HG02938 (cell line): Measurements from ENCODE around the gene EVC2.

Experiments used
- ATAC-seq: cut with Tn5 transposase; IDR thresholded peaks from one replicate; pipeline ENCODE4 v1.9.1; 2021; ENCODE audit warnings: mild to moderate bottlenecking, moderate library complexity; ENCODE audit not compliant: unreplicated experiment

The EVC2 gene, protein sequence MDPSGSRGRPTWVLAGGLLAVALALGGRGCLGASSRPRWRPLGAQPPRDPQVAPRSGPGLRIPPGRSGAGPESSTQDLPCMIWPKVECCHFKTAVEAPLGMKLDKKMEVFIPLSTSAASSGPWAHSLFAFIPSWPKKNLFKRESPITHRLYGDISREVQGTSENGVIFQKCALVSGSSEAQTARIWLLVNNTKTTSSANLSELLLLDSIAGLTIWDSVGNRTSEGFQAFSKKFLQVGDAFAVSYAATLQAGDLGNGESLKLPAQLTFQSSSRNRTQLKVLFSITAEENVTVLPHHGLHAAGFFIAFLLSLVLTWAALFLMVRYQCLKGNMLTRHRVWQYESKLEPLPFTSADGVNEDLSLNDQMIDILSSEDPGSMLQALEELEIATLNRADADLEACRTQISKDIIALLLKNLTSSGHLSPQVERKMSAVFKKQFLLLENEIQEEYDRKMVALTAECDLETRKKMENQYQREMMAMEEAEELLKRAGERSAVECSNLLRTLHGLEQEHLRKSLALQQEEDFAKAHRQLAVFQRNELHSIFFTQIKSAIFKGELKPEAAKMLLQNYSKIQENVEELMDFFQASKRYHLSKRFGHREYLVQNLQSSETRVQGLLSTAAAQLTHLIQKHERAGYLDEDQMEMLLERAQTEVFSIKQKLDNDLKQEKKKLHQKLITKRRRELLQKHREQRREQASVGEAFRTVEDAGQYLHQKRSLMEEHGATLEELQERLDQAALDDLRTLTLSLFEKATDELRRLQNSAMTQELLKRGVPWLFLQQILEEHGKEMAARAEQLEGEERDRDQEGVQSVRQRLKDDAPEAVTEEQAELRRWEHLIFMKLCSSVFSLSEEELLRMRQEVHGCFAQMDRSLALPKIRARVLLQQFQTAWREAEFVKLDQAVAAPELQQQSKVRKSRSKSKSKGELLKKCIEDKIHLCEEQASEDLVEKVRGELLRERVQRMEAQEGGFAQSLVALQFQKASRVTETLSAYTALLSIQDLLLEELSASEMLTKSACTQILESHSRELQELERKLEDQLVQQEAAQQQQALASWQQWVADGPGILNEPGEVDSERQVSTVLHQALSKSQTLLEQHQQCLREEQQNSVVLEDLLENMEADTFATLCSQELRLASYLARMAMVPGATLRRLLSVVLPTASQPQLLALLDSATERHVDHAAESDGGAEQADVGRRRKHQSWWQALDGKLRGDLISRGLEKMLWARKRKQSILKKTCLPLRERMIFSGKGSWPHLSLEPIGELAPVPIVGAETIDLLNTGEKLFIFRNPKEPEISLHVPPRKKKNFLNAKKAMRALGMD

DNA sequence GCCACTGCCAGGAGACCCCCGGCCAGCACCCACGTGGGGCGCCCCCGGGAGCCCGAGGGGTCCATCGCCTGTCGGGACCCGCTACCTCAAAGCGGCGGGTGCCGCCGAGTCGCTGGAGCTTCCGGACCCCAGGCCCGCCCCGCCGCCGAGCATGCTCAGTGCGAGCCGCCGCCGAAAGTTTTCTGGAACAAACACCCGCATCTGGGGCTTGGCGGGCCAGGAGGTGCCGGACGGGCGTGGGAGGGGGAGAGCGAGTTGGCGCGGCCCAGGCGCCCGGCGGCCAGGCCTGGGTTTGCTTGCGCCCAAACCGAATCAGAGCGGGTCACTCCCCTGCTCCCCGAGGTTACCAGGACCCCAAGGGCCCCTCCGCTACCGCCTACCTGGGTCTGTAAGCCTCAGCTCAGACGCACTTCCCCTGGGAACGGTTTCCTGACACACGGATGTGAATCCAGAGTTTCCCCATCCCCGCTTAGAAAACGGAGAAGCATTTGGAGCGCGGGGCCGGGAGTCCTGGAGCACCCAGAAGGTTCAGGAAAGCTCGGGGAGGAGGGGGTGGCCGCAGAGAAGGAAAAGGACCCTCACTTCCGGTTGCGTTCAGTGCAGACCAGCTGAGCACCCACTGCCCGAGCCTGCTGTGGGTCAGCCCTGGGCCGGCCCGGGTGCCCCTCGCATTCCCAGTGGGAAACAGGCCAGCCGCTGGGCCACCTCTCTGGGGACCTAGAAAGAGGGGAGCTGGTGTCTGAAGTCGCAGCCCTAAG, at the start of gene EVC2:
Gene EVC2 (minus strand): TSS at position 111 of the 758 bp plus-strand sequence. CDS start 46 bp downstream, at position 65.
- ATAC-seq, result no peak

DNA sequence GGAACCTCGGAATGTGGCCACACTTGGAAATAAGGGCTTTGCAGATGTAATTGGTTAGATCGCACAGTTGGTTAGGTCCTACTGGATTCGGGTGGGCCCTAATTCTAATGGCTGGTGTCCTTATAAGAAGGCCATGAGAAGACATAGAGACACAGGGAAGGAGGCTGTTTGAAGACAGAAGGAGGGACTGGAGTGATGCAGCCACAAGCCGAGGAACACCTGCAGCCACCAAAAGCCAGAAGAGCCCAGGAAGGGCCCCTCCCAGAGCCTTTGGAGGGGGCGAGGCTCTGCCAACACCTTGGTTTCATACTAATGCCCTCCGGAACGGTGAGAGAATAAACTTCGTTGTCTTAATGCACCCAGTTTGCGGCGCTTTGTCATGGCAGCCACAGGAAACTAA, 49.6 kb upstream of the EVC2 start:
- ATAC-seq, result no peak

DNA sequence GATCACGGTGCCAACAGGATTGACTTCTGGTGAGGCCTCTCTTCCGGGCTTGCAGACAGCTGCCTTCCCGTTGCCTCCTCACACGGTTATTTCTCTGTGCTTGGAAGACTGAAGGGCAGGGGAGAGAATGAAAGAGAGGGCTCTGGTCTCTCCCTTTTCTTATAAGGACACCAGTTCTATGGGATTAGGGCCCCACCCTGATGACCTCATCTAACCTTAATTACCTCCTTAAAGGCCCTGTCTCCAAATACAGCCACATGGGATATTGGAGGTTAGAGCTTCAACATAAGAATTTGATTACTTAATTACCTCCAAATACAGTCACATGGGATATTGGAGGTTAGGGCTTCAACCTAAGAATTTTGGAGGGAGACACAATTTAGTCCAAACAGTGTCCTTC, 49.2 kb upstream of the EVC2 start:
- ATAC-seq, result no peak

DNA sequence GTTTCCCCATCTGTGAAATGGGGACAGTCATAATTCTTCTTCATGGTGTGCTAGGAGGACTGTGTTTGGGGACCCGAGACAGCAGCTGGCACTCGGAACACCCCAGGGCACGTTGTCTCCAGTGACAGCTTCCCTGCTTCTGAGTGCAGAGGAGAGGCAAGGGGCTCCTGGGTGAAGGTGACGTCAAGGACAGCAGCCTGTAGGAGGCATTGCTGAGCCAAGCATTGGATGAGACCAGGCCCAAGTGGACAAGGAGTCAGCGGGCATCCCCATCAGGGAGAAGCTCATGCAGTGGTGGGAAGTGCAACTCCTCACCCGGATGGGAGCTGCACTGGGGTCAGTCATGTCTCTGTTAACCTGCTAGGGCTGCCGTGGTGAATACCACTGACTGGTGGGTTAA, 48.7 kb upstream of the EVC2 start:
- no peak for ATAC-seq

DNA sequence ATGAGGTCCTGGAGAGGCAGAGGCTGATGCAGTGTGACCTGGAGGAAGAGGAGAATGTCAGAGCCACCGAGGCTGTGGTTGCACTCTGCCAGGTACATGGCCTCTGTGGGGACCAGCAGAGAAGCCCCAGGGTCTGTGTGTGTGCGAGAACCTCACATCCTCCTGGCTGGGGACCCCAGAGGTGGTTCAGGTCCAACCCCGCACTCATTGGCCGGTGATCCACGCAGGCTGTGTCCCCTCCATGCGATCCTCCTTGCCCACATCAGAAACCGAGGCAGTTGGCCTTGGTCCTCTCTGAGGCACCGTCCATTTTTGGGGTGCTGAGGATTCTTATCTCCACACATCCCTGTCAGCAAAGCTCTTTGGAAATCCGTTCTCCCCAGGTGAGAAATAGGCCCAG, 47.9 kb upstream of the EVC2 start:
- no peak for ATAC-seq

DNA sequence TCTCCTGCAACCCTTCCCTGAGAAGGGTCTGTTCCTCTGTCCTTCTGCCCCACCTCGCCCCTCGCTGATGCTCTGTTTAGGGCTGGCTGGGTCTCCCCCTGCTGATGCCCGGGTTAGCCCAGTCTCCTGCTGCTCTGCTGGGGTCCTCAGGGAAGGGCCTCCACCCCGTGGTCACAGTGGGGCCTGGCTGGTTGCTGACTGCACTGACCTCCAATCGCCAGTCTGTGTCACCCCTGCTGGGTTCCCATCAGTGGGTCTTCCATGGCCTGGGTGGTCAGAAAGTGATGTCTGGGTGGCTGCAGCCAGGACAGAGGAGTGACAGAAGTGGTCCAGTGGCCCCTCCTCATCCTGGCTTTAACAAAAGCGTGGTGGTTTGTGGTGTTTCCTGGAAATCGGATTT, 47.3 kb upstream of the EVC2 start:
- ATAC-seq, result no peak

DNA sequence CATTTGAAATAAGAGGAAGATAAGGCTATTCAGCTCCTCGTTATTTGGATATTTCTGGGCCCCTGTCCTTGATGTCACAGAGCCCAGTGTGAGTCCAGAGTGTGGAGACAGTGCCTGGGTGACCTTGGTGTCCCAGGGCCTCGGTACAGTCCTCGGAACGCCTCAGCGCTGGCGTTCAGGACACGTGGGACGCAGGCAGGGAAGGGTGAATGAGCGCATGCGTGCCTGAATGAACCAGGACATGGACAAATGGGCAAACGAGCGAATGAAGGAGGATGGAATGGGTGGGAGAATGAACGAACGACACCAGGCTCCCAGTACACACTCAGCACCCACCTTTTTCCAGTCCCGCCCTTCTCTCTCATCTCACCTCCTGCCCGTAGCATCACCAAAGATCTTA, 46.8 kb upstream of the EVC2 start:
- ATAC-seq, result no peak

DNA sequence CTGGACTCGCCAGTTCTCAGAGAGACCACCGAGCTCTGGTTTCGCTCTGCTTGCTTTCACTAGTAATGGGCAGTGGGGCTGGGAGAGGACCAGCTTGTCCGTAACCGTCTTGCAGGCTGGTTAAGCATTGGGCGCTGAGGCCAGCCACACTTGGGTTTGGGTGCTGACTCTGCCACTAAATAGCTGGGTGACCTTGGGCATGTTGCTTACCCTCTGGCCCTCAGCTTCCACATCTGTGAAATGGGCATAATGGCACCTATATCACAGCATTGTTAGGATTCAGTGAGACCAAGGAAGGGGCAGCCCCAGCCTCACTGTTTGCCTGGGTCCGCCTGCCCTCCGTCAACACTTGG, 46.1 kb upstream of the EVC2 start:
- ATAC-seq, result no peak

DNA sequence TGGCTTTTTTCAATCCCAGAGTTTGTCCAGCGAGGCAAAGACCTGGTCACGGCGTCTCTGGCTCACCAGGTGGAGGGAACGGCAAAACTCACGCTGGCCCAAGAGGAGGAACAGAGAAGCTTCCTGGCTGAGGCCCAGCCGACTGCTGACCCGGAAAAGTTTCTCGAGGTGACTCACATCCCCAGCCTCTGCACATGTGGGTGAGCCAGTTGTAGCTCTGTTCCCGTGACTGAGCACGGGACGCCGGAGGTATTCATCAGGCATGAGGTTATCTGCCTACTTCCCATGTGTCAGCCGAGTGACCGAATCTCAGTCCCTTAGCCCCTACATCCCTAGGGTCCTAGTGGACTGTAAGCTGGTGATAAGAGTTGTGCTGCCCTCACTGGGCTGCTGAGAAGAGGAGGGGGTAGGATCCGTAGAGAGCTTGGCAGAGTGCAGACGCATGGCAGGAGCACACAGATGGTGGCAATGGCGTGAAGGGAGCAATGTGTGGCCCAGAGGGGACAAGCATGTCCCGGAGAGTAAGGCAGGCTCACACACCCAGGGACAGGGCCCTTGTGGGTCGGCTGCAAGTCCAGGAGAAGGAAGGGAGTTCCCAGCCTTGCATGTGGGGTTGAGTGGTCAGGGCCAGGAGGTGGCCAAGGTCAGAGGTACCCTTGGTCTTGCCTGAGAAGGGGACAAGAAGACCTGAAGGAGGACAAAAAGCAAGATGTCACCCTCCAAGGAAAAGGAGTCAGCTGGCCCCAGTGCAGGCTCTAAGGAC, 45.6 kb upstream of the EVC2 start:
- ATAC-seq, result no peak

DNA sequence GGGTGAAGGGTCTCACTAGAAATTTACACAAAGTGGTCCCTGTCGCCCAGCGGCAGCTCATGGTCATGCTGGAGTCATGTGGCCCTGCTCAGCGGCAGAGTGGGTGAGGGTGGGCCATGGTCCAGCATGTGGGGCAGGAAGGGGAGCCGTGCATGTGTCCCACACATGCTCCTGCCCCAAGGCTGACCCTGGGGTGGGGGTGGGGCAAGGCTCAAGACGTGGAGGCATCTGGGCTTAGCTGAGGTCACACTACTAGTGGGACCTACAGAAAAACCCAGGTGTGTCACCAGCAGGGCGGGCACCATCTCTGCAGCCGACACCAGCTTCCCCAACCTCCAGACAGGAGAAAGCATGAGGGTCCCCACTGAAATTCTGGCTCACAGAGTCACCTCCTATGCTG, 45.0 kb upstream of the EVC2 start:
- ATAC-seq, result no peak

DNA sequence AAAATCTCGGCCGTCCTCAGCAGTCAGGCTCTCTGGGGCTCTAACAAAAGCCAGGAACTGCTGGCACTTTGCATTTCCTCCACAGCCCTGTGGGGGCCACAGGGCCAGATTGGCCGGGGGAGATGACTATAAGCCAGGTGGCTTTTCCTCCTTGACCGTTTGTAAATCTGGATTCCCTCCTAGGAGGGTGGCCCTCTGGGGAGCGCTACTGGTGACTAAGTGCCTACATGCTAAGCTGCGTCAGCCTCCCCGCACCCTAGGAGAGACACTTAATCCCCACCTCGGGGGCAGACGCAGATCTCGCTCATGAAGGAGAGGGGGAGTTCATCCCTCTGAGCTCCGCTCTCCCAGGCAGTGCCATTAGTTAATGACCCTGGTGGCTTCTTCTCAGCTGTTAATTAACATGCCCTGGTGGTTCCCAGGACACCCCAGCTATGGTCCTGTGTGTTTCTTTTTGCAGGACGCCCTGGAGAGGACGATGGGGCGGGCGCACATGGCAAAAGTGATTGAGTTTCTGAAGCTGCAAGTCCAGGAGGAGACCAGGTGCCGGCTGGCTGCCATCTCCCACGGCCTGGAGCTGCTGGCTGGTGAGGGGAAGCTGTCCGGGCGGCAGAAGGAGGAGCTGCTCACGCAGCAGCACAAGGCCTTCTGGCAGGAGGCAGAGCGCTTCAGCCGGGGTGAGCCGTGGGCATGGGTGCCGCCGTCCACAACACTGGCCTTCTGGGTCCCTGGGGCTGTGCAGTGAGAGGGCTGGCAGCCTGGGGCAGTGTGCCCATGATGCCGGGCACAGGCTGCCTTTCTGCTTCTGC, 44.2 kb upstream of the EVC2 start:
- no peak for ATAC-seq

DNA sequence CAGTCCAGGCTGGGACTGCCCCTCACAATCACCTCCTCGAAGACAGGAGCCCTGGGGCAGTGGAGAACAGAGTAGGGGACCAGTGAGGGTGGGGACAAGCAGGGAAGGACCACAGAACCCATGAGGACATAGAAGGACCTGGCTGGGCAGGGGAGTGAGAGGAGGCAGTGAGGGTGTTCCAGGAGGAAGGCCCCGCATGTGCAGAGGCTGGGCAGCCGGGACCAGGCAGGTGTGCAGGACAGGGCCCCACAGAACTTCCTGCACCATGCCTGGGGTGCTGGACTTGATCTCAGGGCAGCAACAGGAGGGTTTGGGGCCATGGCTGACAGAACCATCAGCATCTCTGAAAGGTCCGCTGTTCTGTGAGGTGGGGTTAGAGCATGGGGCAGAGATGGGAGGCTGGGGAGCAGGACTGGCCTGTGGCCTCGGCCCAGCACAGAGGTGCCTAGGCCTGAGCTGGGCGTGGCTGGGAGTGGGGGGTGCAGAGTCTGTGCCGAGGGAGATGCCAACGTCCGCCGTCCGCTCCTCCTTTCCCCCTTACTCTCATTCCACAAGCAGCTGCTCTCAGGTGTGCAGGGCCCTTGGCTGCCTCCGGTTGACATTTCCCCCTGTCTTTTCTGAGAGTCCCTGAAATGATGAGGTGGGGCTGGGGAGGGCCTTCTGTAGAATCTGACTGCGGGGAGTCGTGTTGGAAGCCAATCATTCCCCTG, 43.5 kb upstream of the EVC2 start:
- no peak for ATAC-seq

DNA sequence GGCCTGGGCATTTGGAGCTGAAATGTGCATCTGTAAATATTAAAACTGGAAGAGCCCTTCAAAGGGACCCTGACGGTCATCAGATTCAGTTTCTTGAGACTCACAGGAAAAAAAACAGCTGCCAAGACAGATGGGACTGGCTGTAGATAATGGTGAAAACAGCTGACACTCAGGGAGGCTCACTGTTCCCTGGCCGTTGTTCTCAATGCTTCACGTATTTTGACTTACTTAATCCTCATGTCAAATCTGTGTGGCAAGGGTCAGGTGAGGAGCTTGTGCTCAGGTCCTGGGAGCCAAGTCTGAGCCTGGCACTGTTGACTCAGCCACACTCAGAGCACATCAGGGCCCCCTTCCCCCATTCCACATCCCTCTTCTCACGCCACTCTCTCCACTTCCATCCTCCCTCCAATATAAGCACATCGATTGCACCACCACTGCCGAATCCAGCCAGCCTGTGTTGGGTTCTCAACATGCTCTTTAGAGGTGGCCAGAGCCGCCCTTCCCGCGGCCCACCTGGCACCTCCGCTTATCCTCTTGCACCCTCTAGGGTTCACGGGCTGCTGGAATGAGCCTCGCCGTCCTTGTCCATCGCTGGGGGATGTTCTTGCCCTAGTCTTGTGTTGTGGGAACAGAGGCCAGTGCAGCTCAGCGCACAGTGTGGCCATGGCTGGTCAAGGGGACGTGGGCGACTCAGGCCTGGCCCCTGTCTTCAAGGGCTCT, 42.7 kb upstream of the EVC2 start:
- no peak for ATAC-seq

DNA sequence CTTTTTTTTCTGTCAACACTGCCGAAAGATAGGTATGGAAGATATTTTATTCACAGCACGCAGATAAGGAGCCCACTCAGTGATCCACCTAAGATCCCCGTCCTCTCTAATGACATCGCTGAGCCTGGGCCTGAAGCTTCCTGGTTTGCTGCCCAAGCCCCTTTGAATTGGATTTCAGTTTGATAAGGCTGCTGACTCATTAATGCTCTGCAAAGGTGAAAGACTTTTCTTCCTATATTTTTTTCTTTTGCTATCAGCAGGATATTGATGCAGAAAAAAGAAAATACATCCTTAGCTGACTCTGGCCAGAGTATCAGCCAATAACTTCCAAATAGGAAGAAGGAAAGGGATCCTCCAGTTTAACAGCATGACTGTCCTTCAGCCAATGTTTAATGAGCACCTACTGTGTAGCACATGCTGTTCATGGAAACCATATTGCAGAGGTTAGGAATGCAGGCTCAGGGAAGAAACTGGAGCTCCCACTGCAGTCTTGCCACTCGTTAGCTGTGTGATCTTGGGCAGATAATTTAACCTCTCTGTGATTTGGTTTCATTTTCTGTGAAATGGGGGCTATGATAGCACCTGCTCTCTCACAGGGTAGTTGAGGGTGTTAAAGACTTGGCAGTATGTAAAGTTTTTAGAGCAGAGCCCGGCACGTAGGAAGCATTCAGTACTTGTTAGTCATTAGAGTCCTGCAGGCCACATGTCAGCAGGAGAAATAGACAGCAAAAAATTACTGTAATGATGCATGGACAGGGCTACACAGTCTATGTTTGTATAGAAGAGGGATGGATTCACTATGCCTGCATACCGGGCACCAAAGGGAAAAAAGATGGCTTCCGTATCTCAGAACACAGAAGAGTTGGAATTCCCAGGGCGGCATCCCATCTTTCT, 41.9 kb upstream of the EVC2 start:
- no peak for ATAC-seq

DNA sequence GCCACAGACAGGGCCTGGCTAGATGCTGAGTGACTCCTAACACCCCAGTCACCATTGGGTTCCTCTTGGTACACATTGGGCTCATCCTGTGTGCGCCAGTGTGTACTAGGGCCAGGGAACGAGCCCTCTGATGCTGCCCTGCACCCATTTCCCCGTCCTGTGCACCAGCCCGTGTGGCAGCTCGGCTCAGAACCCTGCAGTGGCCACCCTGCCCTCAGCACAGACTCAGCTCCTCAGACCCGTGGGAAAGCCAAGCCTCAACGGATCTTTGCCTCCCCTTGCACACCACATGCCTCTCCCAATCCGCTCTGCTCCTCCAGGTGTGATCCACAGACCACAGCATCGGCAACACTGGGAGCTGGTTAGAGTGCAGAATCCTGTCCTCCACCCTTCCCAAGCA, 41.2 kb upstream of the EVC2 start:
- ATAC-seq, result no peak

DNA sequence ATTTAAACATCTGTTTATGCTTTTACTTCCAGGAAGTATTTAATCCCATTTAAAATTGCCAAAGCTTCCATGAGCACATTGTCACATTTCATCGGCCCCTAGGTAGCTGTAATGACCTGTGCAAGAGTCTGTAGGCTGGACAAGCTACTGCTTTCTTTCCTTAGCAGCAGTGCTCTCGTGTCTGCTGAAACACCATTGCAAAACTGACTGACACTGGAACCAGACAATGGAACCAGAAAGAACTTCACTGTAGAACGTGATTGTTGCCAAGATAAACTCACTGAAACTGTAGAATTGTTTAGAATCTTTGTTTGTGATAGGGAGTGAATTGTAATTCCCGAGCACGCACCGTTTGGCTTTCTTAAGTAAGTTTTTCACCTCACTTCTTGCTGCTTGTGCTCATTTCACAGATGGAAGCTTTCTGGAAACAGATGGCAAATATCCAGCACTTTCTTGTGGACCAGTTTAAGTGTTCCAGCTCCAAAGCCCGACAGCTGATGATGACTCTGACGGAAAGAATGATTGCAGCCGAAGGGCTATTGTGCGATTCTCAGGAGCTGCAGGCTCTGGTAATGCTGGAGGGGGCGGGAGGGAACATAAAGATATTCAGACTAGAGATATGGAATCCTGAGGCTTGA, 39.5 kb upstream of the EVC2 start:
- no peak for ATAC-seq
